Measurements from ENCODE around the gene UVRAG. TPM values are rescaled to one million over a fixed set of nuclear protein-coding genes. Genes with fewer than 3 reads are reported as not detected.
A peak's percentile ranks its signal among the peaks of the same experiment; 100 is the strongest.

UVRAG gene
- total and polyA plus RNA-seq, 2 of the 13 experiments (the other 11 are each of a cell fraction or from before 2014, with no cell fraction given) = 9.7 to 17.3 TPM

- TF ChIP-seq, protein P1, sequence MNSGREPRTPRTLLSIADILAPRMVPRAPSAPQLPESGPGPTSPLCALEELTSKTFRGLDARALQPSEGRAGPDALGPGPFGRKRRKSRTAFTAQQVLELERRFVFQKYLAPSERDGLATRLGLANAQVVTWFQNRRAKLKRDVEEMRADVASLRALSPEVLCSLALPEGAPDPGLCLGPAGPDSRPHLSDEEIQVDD (CRISPR knock-in tag; IDR thresholded peaks at IDR 0.05; ENCODE audit: borderline replicate concordance) = no peak
- TF ChIP-seq FOXO4 (CRISPR knock-in tag; conservative IDR thresholded peaks at IDR 0.05) (no peak), ZIK1 (CRISPR knock-in tag; IDR thresholded peaks at IDR 0.05; ENCODE audit: borderline replicate concordance, low read depth) (peak; percentile 62; the same call in 1 of the 2 replicates), THRA (CRISPR knock-in tag; IDR thresholded peaks at IDR 0.05; ENCODE audit: borderline replicate concordance) (peak; percentile 33; the same call in 1 of the 2 replicates), FOSL2 (CRISPR knock-in tag; IDR thresholded peaks at IDR 0.05) (peak; percentile 78), ZNF615 (CRISPR knock-in tag; IDR thresholded peaks at IDR 0.05; ENCODE audit: borderline replicate concordance) (no peak), HMGA1 (CRISPR knock-in tag; conservative IDR thresholded peaks at IDR 0.05) (no peak), ELF4 (CRISPR knock-in tag; IDR thresholded peaks at IDR 0.05; ENCODE audit: borderline replicate concordance) (no peak), RERE (CRISPR knock-in tag; IDR thresholded peaks at IDR 0.05; ENCODE audit: low read depth) (0 out of 2 replicates have a peak, but pooled peaks have one; percentile 12), ZBTB37 (CRISPR knock-in tag; IDR thresholded peaks at IDR 0.05) (no peak), ZNF597 (CRISPR knock-in tag; IDR thresholded peaks at IDR 0.05) (no peak), ZNF614 (CRISPR knock-in tag; IDR thresholded peaks at IDR 0.05; ENCODE audit: borderline replicate concordance) (no peak), FOXA3 (CRISPR knock-in tag; IDR thresholded peaks at IDR 0.05) (peak; percentile 77), ZNF34 (CRISPR knock-in tag; IDR thresholded peaks at IDR 0.05; ENCODE audit: borderline replicate concordance) (no peak; the same call in 1 of the 2 replicates), HOXA7 (CRISPR knock-in tag; IDR thresholded peaks at IDR 0.05) (no peak)
- TF ChIP-seq, protein P2, sequence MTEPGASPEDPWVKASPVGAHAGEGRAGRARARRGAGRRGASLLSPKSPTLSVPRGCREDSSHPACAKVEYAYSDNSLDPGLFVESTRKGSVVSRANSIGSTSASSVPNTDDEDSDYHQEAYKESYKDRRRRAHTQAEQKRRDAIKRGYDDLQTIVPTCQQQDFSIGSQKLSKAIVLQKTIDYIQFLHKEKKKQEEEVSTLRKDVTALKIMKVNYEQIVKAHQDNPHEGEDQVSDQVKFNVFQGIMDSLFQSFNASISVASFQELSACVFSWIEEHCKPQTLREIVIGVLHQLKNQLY (CRISPR knock-in tag; IDR thresholded peaks at IDR 0.05) = no peak
Observed at GRCh38 chr11:75782540-75783263, 32.3 kb upstream of the UVRAG start (continued).

Data from HepG2 (cell line).